GM23248 (cell line): ENCODE measurements around the gene DOCK10. TPM values are rescaled to one million over a fixed set of nuclear protein-coding genes. Genes with fewer than 3 reads are reported as not detected.
A peak's percentile ranks its signal among the peaks of the same experiment; 100 is the strongest.

ENCODE experiments used
- DNase-seq: peaks from one replicate; pipeline ENCODE4 v3.0.0-alpha.2; 2015
- H2AFZ ChIP-seq: fragments of 200-600 bp; sonication (generic); 2 replicates; pipeline ENCODE4 v1.6.1; 2016; ENCODE audit warnings: antibody characterized with exemption
- H3F3A ChIP-seq: fragments of 200-600 bp; sonication (generic); 2 replicates; pipeline ENCODE4 v1.6.1; 2016; ENCODE audit warnings: mild to moderate bottlenecking, antibody characterized with exemption, mixed run types; ENCODE audit not compliant: insufficient read depth
- H3K27ac ChIP-seq: fragments of 200-600 bp; sonication (generic); 2 replicates; pipeline ENCODE4 v1.5.1; 2016; ENCODE audit warnings: mild to moderate bottlenecking
- H3K27me3 ChIP-seq: fragments of 200-600 bp; sonication (generic); replicated peaks from 2 replicates; pipeline ENCODE4 v1.6.1; 2016; ENCODE audit warnings: mild to moderate bottlenecking; ENCODE audit not compliant: insufficient read depth
- H3K36me3 ChIP-seq: fragments of 200-600 bp; sonication (generic); 2 replicates; pipeline ENCODE4 v1.6.1; 2016; ENCODE audit warnings: low read depth, mild to moderate bottlenecking
- H3K4me1 ChIP-seq: fragments of 200-600 bp; sonication (generic); 2 replicates; pipeline ENCODE4 v1.6.1; 2016; ENCODE audit warnings: mild to moderate bottlenecking; ENCODE audit not compliant: insufficient read depth
- H3K4me2 ChIP-seq: fragments of 200-600 bp; sonication (generic); one replicate; pipeline ENCODE4 v1.6.1; 2016; ENCODE audit warnings: mild to moderate bottlenecking; ENCODE audit not compliant: unreplicated experiment
- H3K4me3 ChIP-seq: fragments of 200-600 bp; sonication (generic); 2 replicates; pipeline ENCODE4 v1.5.1; 2016; ENCODE audit warnings: mild to moderate bottlenecking
- H3K79me2 ChIP-seq: fragments of 200-600 bp; sonication (generic); 2 replicates; pipeline ENCODE4 v1.6.1; 2016; ENCODE audit warnings: mild to moderate bottlenecking; ENCODE audit not compliant: insufficient read depth
- H3K9ac ChIP-seq: fragments of 200-600 bp; sonication (generic); 2 replicates; pipeline ENCODE4 v1.6.1; 2016; ENCODE audit warnings: mild to moderate bottlenecking
- H3K9me2 ChIP-seq: fragments of 200-600 bp; sonication (generic); 2 replicates; pipeline ENCODE4 v1.6.1; 2016; ENCODE audit warnings: mixed run types, mild to moderate bottlenecking, moderate library complexity; ENCODE audit not compliant: insufficient read depth
- H3K9me3 ChIP-seq: fragments of 200-600 bp; sonication (generic); one replicate; pipeline ENCODE4 v1.6.1; 2017; ENCODE audit warnings: low read depth
- H4K20me1 ChIP-seq: fragments of 200-600 bp; sonication (generic); 2 replicates; pipeline ENCODE4 v1.6.0; 2016; ENCODE audit not compliant: insufficient read depth
- EZH2 ChIP-seq: fragments of 200-600 bp; sonication (generic); IDR thresholded peaks from 2 replicates; pipeline ENCODE4 v1.6.1; 2018; ENCODE audit warnings: antibody characterized with exemption, mild to moderate bottlenecking; ENCODE audit not compliant: insufficient read depth, poor library complexity, severe bottlenecking
- EZH2phosphoT487 ChIP-seq: fragments of 200-600 bp; sonication (generic); IDR thresholded peaks from 2 replicates; pipeline ENCODE4 v1.6.1; 2018; ENCODE audit warnings: antibody characterized with exemption, moderate library complexity, mild to moderate bottlenecking, low read depth; ENCODE audit not compliant: insufficient read depth
- WGBS, 2 experiments: methylation state at CpG; one replicate each; pipeline ENCODE4 v1.1.6; 2015 to 2017; ENCODE audit warnings: low lambda C conversion rate in 2 of 2, low coverage in 1 of 2; ENCODE audit errors: missing lambda C conversion rate in 2 of 2; 5-methylcytosine and 5-hydroxymethylcytosine counted together
- in situ Hi-C: fragments of 300-500 bp; cut with MboI; formaldehyde crosslinking; loops from 2 replicates; pipeline ENCODE4 v1.15.0; 2020
- polyA plus RNA-seq: library from polyadenylated mRNA; unstranded; fragments of >200 nt; fragmentation: Nextera tagmentation; extraction: Ambion mirVana; gene quantifications from 2 replicates; pipeline ENCODE4 v1.2.1, GENCODE V29; 2016
- total RNA-seq: library from RNA; depleted of rRNA; stranded (reverse); fragments of >200 nt; shearing (Covaris generic); gene quantifications from 2 replicates; pipeline ENCODE4 v1.2.3, GENCODE V29; 2014

Gene DOCK10
- total and polyA plus RNA-seq, 2 experiments from 2014 or later: 8.5 to 19.2 TPM

- WGBS, 2 experiments: 11 to 13% methylated on average over 4 of the region's 4 CpGs
- H2AFZ ChIP-seq: no peak overlapping the region
- in situ Hi-C loops: no loop called here
Measured at GRCh38 chr2:225010804-225011203, 31.5 kb downstream of the DOCK10 start.

GRCh38 chr2:225009768-225010167 lies 32.5 kb downstream of the DOCK10 start:
- no peak for TF ChIP-seq EZH2
- no peak for TF ChIP-seq EZH2phosphoT487
- H3K9me2 ChIP-seq: no peaks in the 10 kb centered on the region
- in situ Hi-C loops: loop anchor here (10.0 kb wide), 1 partner anchor 105 kb away; no protein-coding TSS in a partner anchor
- H3K79me2 ChIP-seq: peaks cover 95% of the 10 kb centered on the region
- H3K4me2 ChIP-seq: no peak overlapping the region
- H3K4me3 ChIP-seq: no peak overlapping the region
- no peak overlapping the region for H2AFZ ChIP-seq
- no peak overlapping the region for H3K9ac ChIP-seq
- WGBS, 2 experiments: 79 to 88% methylated on average over 2 of the region's 2 CpGs
- peaks cover 36% of the 10 kb centered on the region for H3K4me1 ChIP-seq
- H3K27ac ChIP-seq: peak overlapping the region; percentile 86
- no peaks in the 10 kb centered on the region for H4K20me1 ChIP-seq
- H3K9me3 ChIP-seq: no peaks in the 10 kb centered on the region
- no peaks in the 10 kb centered on the region for H3K36me3 ChIP-seq
- peak; percentile 28 for DNase-seq
- H3K27me3 ChIP-seq: no peaks in the 10 kb centered on the region
- H3F3A ChIP-seq: peaks cover 40% of the 10 kb centered on the region

More at GRCh38 chr2:225010804-225011203, 31.5 kb downstream of the DOCK10 start:
- no peaks in the 10 kb centered on the region for H3K36me3 ChIP-seq
- peak overlapping the region; percentile 58 for H3K4me2 ChIP-seq
- peaks cover 42% of the 10 kb centered on the region for H3F3A ChIP-seq
- H3K79me2 ChIP-seq: peaks cover 95% of the 10 kb centered on the region
- TF ChIP-seq EZH2phosphoT487: no peak
- no peak for TF ChIP-seq EZH2
- H3K4me3 ChIP-seq: peak overlapping the region; percentile 9; the same call in 1 of the 2 replicates
- peak overlapping the region; percentile 50 for H3K9ac ChIP-seq
- peaks cover 36% of the 10 kb centered on the region for H3K4me1 ChIP-seq
- no peaks in the 10 kb centered on the region for H3K9me2 ChIP-seq
- H3K9me3 ChIP-seq: no peaks in the 10 kb centered on the region
- no peaks in the 10 kb centered on the region for H3K27me3 ChIP-seq
- peak overlapping the region; percentile 86 for H3K27ac ChIP-seq
- DNase-seq: peak; percentile 93
- no peaks in the 10 kb centered on the region for H4K20me1 ChIP-seq

- in situ Hi-C loops: loop anchor here (10.0 kb wide), 1 partner anchor 104 kb away; no protein-coding TSS in a partner anchor
- Histone ChIP-seq H3K36me3 (no peaks in the 10 kb centered on the region), H3K4me1 (peaks cover 42% of the 10 kb centered on the region), H3K79me2 (peaks cover 95% of the 10 kb centered on the region), H2AFZ (no peak overlapping the region), H3K9me3 (no peaks in the 10 kb centered on the region), H3K27me3 (no peaks in the 10 kb centered on the region), H3K9me2 (no peaks in the 10 kb centered on the region), H3F3A (peaks cover 38% of the 10 kb centered on the region), H4K20me1 (no peaks in the 10 kb centered on the region), H3K4me2 (no peak overlapping the region), H3K9ac (no peak overlapping the region), H3K4me3 (no peak overlapping the region), H3K27ac (no peak overlapping the region)
- DNase-seq: peak; percentile 29
- WGBS, 2 experiments: 91 to 92% methylated on average over 5 of the region's 5 CpGs
- no peak for TF ChIP-seq EZH2
- TF ChIP-seq EZH2phosphoT487: no peak
Measured at GRCh38 chr2:225008935-225009334, 33.3 kb downstream of the DOCK10 start.

GRCh38 chr2:225008179-225008856 lies 34.0 kb downstream of the DOCK10 start:
- Histone ChIP-seq H3K4me2 (no peak overlapping the region), H3K27me3 (no peaks in the 10 kb centered on the region), H3K9me2 (no peaks in the 10 kb centered on the region), H4K20me1 (no peaks in the 10 kb centered on the region), H2AFZ (no peak overlapping the region), H3K36me3 (no peaks in the 10 kb centered on the region), H3K4me1 (peaks cover 37% of the 10 kb centered on the region), H3F3A (peaks cover 34% of the 10 kb centered on the region), H3K27ac (no peak overlapping the region), H3K79me2 (peaks cover 95% of the 10 kb centered on the region), H3K4me3 (no peak overlapping the region), H3K9ac (no peak overlapping the region), H3K9me3 (no peaks in the 10 kb centered on the region)
- no peak for DNase-seq
- TF ChIP-seq EZH2phosphoT487 (no peak), EZH2 (no peak)
- WGBS, 2 experiments: 96 to 98% methylated on average over 3 of the region's 3 CpGs
- in situ Hi-C loops: loop anchor here (10.0 kb wide), 1 partner anchor 104 kb away; no protein-coding TSS in a partner anchor
